ENCODE measurements around the gene MIGA1.
"Not testable (repeated sequence)": the region's sequence is repeated elsewhere in the genome, so short reads cannot be mapped to it uniquely, and the experiment has no call there.

Gene MIGA1
- total RNA-seq, result 25.6 to 34.2 (median 31.9) reads per million in 3 donors

- Histone ChIP-seq H3K4me3 (ENCODE audit: insufficient read depth, low read depth, low read length, poor library complexity, severe bottlenecking) (peak within 1 kb of the TSS; percentile 87), H3K36me3 (ENCODE audit: control insufficient read depth, insufficient read depth, low read length) (peaks cover 11% of the 10 kb centered on the region), H3K27me3 (replicated peaks; ENCODE audit: control insufficient read depth, insufficient read depth, low read length, poor library complexity, severe bottlenecking) (no peaks in the 10 kb centered on the region), H3K4me1 (ENCODE audit: control insufficient read depth, insufficient read depth, low read length, poor library complexity, severe bottlenecking) (peaks cover 2% of the 10 kb centered on the region), H3K9me3 (ENCODE audit: control insufficient read depth, low read length) (no peaks in the 10 kb centered on the region), H3K27ac (ENCODE audit: insufficient read depth, low read length, poor library complexity, severe bottlenecking) (peak within 1 kb of the TSS; percentile 76)
- peak; percentile 73 to 83 (median 81) for DNase-seq
Measured at GRCh38 chr1:77779529-77780281, at the start of gene MIGA1. TSS of gene MIGA1 (plus strand) at chr1:77779649. CDS start at chr1:77783253, 3,604 bp downstream.

GRCh38 chr1:77732090-77732489 lies 47.4 kb upstream of the MIGA1 start:
- H3K27ac ChIP-seq (ENCODE audit: insufficient read depth, low read length, poor library complexity, severe bottlenecking), result no peak overlapping the region
- no peaks in the 10 kb centered on the region for H3K9me3 ChIP-seq (ENCODE audit: control insufficient read depth, low read length)
- no peaks in the 10 kb centered on the region for H3K4me1 ChIP-seq (ENCODE audit: control insufficient read depth, insufficient read depth, low read length, poor library complexity, severe bottlenecking)
- H3K4me3 ChIP-seq (ENCODE audit: insufficient read depth, low read depth, low read length, poor library complexity, severe bottlenecking), result no peak overlapping the region
- DNase-seq, result no peak
- no peaks in the 10 kb centered on the region for H3K27me3 ChIP-seq (replicated peaks; ENCODE audit: control insufficient read depth, insufficient read depth, low read length, poor library complexity, severe bottlenecking)
- H3K36me3 ChIP-seq (ENCODE audit: control insufficient read depth, insufficient read depth, low read length), result peaks cover 33% of the 10 kb centered on the region

- DNase-seq, result no peak
- no peak overlapping the region for H3K4me3 ChIP-seq (ENCODE audit: insufficient read depth, low read depth, low read length, poor library complexity, severe bottlenecking)
- H3K4me1 ChIP-seq (ENCODE audit: control insufficient read depth, insufficient read depth, low read length, poor library complexity, severe bottlenecking), result no peaks in the 10 kb centered on the region
- H3K27ac ChIP-seq (ENCODE audit: insufficient read depth, low read length, poor library complexity, severe bottlenecking), result no peak overlapping the region
- no peaks in the 10 kb centered on the region for H3K27me3 ChIP-seq (replicated peaks; ENCODE audit: control insufficient read depth, insufficient read depth, low read length, poor library complexity, severe bottlenecking)
- H3K9me3 ChIP-seq (ENCODE audit: control insufficient read depth, low read length), result no peaks in the 10 kb centered on the region
- H3K36me3 ChIP-seq (ENCODE audit: control insufficient read depth, insufficient read depth, low read length), result peaks cover 13% of the 10 kb centered on the region
Measured at GRCh38 chr1:77739235-77739634, 40.2 kb upstream of the MIGA1 start.

GRCh38 chr1:77741316-77741715 lies 38.1 kb upstream of the MIGA1 start:
- no peaks in the 10 kb centered on the region for H3K27me3 ChIP-seq (replicated peaks; ENCODE audit: control insufficient read depth, insufficient read depth, low read length, poor library complexity, severe bottlenecking)
- peaks cover 13% of the 10 kb centered on the region for H3K36me3 ChIP-seq (ENCODE audit: control insufficient read depth, insufficient read depth, low read length)
- no peak overlapping the region for H3K27ac ChIP-seq (ENCODE audit: insufficient read depth, low read length, poor library complexity, severe bottlenecking)
- no peak for DNase-seq
- no peak overlapping the region for H3K4me3 ChIP-seq (ENCODE audit: insufficient read depth, low read depth, low read length, poor library complexity, severe bottlenecking)
- no peaks in the 10 kb centered on the region for H3K9me3 ChIP-seq (ENCODE audit: control insufficient read depth, low read length)
- H3K4me1 ChIP-seq (ENCODE audit: control insufficient read depth, insufficient read depth, low read length, poor library complexity, severe bottlenecking), result no peaks in the 10 kb centered on the region

GRCh38 chr1:77742011-77742555 lies 37.4 kb upstream of the MIGA1 start:
- H3K4me1 ChIP-seq (ENCODE audit: control insufficient read depth, insufficient read depth, low read length, poor library complexity, severe bottlenecking), result no peaks in the 10 kb centered on the region
- H3K27me3 ChIP-seq (replicated peaks; ENCODE audit: control insufficient read depth, insufficient read depth, low read length, poor library complexity, severe bottlenecking), result no peaks in the 10 kb centered on the region
- H3K36me3 ChIP-seq (ENCODE audit: control insufficient read depth, insufficient read depth, low read length), result peaks cover 13% of the 10 kb centered on the region
- H3K27ac ChIP-seq (ENCODE audit: insufficient read depth, low read length, poor library complexity, severe bottlenecking), result no peak overlapping the region
- no peak overlapping the region for H3K4me3 ChIP-seq (ENCODE audit: insufficient read depth, low read depth, low read length, poor library complexity, severe bottlenecking)
- H3K9me3 ChIP-seq (ENCODE audit: control insufficient read depth, low read length), result no peaks in the 10 kb centered on the region
- no peak for DNase-seq

- no peak for DNase-seq
- Histone ChIP-seq H3K27ac (ENCODE audit: insufficient read depth, low read length, poor library complexity, severe bottlenecking) (no peak overlapping the region), H3K27me3 (replicated peaks; ENCODE audit: control insufficient read depth, insufficient read depth, low read length, poor library complexity, severe bottlenecking) (no peaks in the 10 kb centered on the region), H3K9me3 (ENCODE audit: control insufficient read depth, low read length) (no peaks in the 10 kb centered on the region), H3K36me3 (ENCODE audit: control insufficient read depth, insufficient read depth, low read length) (peaks cover 3% of the 10 kb centered on the region), H3K4me3 (ENCODE audit: insufficient read depth, low read depth, low read length, poor library complexity, severe bottlenecking) (no peak overlapping the region), H3K4me1 (ENCODE audit: control insufficient read depth, insufficient read depth, low read length, poor library complexity, severe bottlenecking) (no peaks in the 10 kb centered on the region)
Measured at GRCh38 chr1:77744576-77744975, 34.9 kb upstream of the MIGA1 start.

- H3K4me3 ChIP-seq (ENCODE audit: insufficient read depth, low read depth, low read length, poor library complexity, severe bottlenecking); DNase-seq; H3K27me3 ChIP-seq (replicated peaks; ENCODE audit: control insufficient read depth, insufficient read depth, low read length, poor library complexity, severe bottlenecking); H3K9me3 ChIP-seq (ENCODE audit: control insufficient read depth, low read length); H3K4me1 ChIP-seq (ENCODE audit: control insufficient read depth, insufficient read depth, low read length, poor library complexity, severe bottlenecking); H3K36me3 ChIP-seq (ENCODE audit: control insufficient read depth, insufficient read depth, low read length); H3K27ac ChIP-seq (ENCODE audit: insufficient read depth, low read length, poor library complexity, severe bottlenecking): not testable (repeated sequence)
Measured at GRCh38 chr1:77749489-77749888, 30.0 kb upstream of the MIGA1 start.

GRCh38 chr1:77756052-77756754 lies 23.2 kb upstream of the MIGA1 start:
- no peaks in the 10 kb centered on the region for H3K27me3 ChIP-seq (replicated peaks; ENCODE audit: control insufficient read depth, insufficient read depth, low read length, poor library complexity, severe bottlenecking)
- no peaks in the 10 kb centered on the region for H3K9me3 ChIP-seq (ENCODE audit: control insufficient read depth, low read length)
- H3K4me3 ChIP-seq (ENCODE audit: insufficient read depth, low read depth, low read length, poor library complexity, severe bottlenecking), result no peak overlapping the region
- H3K4me1 ChIP-seq (ENCODE audit: control insufficient read depth, insufficient read depth, low read length, poor library complexity, severe bottlenecking), result peaks cover 4% of the 10 kb centered on the region
- no peak overlapping the region for H3K27ac ChIP-seq (ENCODE audit: insufficient read depth, low read length, poor library complexity, severe bottlenecking)
- no peaks in the 10 kb centered on the region for H3K36me3 ChIP-seq (ENCODE audit: control insufficient read depth, insufficient read depth, low read length)
- no peak for DNase-seq

GRCh38 chr1:77757066-77757584 lies 22.3 kb upstream of the MIGA1 start:
- Histone ChIP-seq H3K4me1 (ENCODE audit: control insufficient read depth, insufficient read depth, low read length, poor library complexity, severe bottlenecking) (peaks cover 4% of the 10 kb centered on the region), H3K27ac (ENCODE audit: insufficient read depth, low read length, poor library complexity, severe bottlenecking) (no peak overlapping the region)

GRCh38 chr1:77757603-77758002 lies 21.8 kb upstream of the MIGA1 start:
- Histone ChIP-seq H3K36me3 (ENCODE audit: control insufficient read depth, insufficient read depth, low read length) (no peaks in the 10 kb centered on the region), H3K4me1 (ENCODE audit: control insufficient read depth, insufficient read depth, low read length, poor library complexity, severe bottlenecking) (peaks cover 4% of the 10 kb centered on the region), H3K9me3 (ENCODE audit: control insufficient read depth, low read length) (no peaks in the 10 kb centered on the region), H3K27me3 (replicated peaks; ENCODE audit: control insufficient read depth, insufficient read depth, low read length, poor library complexity, severe bottlenecking) (no peaks in the 10 kb centered on the region), H3K4me3 (ENCODE audit: insufficient read depth, low read depth, low read length, poor library complexity, severe bottlenecking) (no peak overlapping the region), H3K27ac (ENCODE audit: insufficient read depth, low read length, poor library complexity, severe bottlenecking) (no peak overlapping the region)
- DNase-seq, result no peak

More at GRCh38 chr1:77757066-77757584, 22.3 kb upstream of the MIGA1 start:
- H3K36me3 ChIP-seq (ENCODE audit: control insufficient read depth, insufficient read depth, low read length), result no peaks in the 10 kb centered on the region
- H3K4me3 ChIP-seq (ENCODE audit: insufficient read depth, low read depth, low read length, poor library complexity, severe bottlenecking), result no peak overlapping the region
- no peaks in the 10 kb centered on the region for H3K9me3 ChIP-seq (ENCODE audit: control insufficient read depth, low read length)
- H3K27me3 ChIP-seq (replicated peaks; ENCODE audit: control insufficient read depth, insufficient read depth, low read length, poor library complexity, severe bottlenecking), result no peaks in the 10 kb centered on the region
- no peak for DNase-seq
